Glutamatergic neuron (in vitro differentiated cells): ENCODE data around the gene CAMK1D. TPM values are rescaled to one million over a fixed set of nuclear protein-coding genes. Genes with fewer than 3 reads are reported as not detected.

ENCODE experiments used
- DNase-seq: peaks from one replicate; pipeline ENCODE4 v3.0.0; 2022
- H3K27ac Mint-ChIP-seq: one replicate; pipeline ENCODE4 v1.8.0; 2020; ENCODE audit warnings: mild to moderate bottlenecking, mixed read lengths, inconsistent platforms; ENCODE audit not compliant: unreplicated experiment
- H3K27me3 Mint-ChIP-seq: one replicate; pipeline ENCODE4 v1.8.0; 2020; ENCODE audit warnings: mild to moderate bottlenecking, moderate library complexity, mixed read lengths, inconsistent platforms; ENCODE audit not compliant: unreplicated experiment
- H3K36me3 Mint-ChIP-seq: one replicate; pipeline ENCODE4 v1.8.0; 2020; ENCODE audit warnings: mild to moderate bottlenecking, mixed read lengths, inconsistent platforms; ENCODE audit not compliant: unreplicated experiment
- H3K4me1 Mint-ChIP-seq: one replicate; pipeline ENCODE4 v1.8.0; 2020; ENCODE audit warnings: mild to moderate bottlenecking, low read depth, mixed read lengths, inconsistent platforms; ENCODE audit not compliant: unreplicated experiment
- H3K4me3 Mint-ChIP-seq: one replicate; pipeline ENCODE4 v1.8.0; 2020; ENCODE audit warnings: mild to moderate bottlenecking, mixed read lengths, inconsistent platforms; ENCODE audit not compliant: unreplicated experiment
- H3K9me3 Mint-ChIP-seq: one replicate; pipeline ENCODE4 v1.8.0; 2020; ENCODE audit warnings: mild to moderate bottlenecking, moderate library complexity, mixed read lengths, inconsistent platforms; ENCODE audit not compliant: unreplicated experiment
- total RNA-seq: library from RNA; stranded (reverse); fragmentation: NEBNext Ultra II Directional; extraction: Animal tissue kit (Norgen Biotek cat#: 25700); gene quantifications from one replicate; pipeline ENCODE4 v1.2.1, GENCODE V29; 2021; ENCODE audit not compliant: unreplicated experiment
- TF ChIP-seq, protein P1 (sequence below): fragments of 200-600 bp; sonication (generic); IDR thresholded peaks from one replicate; pipeline ENCODE4 v1.5.0; 2021; ENCODE audit not compliant: partially characterized antibody, unreplicated experiment

CAMK1D gene
- total RNA-seq, 1 donor from 2014 or later, result 29.8 TPM

DNA sequence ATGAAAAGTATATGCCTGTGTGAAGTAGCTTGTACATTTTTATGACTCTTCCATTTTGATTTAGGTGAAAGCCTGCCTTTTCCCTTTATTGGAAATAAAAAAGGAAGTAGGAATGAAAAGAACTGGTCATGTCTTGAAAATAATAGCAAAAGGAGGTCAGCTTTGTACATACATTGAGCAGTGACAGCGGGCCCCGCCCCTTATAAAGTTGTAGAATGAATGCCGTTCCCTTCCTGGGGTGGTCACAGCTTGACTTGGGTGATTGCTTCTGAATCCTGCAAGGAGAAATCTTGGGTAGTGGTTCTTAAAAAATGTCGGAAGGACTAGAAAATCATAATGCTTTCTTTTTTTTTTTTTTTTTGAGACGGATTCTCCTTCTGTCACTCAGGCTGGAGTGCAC, 31.7 kb downstream of the CAMK1D start:
- Mint-ChIP-seq H3K4me1 (peaks cover 2% of the 10 kb centered on the region), H3K36me3 (peaks cover 8% of the 10 kb centered on the region), H3K27ac (no peak overlapping the region), H3K4me3 (no peak overlapping the region), H3K27me3 (no peaks in the 10 kb centered on the region), H3K9me3 (no peaks in the 10 kb centered on the region)
- TF ChIP-seq, protein P1, sequence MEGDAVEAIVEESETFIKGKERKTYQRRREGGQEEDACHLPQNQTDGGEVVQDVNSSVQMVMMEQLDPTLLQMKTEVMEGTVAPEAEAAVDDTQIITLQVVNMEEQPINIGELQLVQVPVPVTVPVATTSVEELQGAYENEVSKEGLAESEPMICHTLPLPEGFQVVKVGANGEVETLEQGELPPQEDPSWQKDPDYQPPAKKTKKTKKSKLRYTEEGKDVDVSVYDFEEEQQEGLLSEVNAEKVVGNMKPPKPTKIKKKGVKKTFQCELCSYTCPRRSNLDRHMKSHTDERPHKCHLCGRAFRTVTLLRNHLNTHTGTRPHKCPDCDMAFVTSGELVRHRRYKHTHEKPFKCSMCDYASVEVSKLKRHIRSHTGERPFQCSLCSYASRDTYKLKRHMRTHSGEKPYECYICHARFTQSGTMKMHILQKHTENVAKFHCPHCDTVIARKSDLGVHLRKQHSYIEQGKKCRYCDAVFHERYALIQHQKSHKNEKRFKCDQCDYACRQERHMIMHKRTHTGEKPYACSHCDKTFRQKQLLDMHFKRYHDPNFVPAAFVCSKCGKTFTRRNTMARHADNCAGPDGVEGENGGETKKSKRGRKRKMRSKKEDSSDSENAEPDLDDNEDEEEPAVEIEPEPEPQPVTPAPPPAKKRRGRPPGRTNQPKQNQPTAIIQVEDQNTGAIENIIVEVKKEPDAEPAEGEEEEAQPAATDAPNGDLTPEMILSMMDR, result no peak
- DNase-seq, result no peak

DNA sequence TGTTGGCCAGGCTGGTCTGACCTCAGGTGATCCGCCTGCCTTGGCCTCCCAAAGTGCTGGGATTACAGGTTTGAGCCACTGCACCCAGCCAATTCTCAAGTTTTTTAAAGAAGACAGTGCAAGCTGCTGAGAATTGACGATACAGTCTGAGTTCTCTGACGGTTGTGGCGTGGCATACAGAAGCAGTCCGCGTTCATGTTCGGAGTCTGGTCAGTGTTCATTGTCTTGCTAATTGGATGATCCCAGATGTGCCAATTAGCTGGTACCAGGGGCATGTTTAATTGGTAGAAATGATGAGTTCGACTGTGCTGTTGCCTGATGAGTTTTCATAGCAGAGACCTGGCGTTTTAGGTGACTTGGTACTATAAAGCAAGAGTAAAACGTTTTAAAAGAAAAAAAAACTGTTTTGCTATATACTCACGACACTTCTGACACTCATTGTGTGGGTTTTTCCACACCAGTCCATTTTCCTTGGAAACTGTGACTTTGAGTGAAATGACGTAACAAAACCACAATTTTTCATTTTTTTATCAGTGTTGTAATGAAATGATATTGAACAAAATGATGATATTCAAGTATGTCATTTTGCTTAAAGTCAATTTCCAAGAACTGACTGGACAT, 32.3 kb downstream of the CAMK1D start:
- TF ChIP-seq, protein P1, result no peak
- DNase-seq, result no peak
- Mint-ChIP-seq H3K27me3 (no peaks in the 10 kb centered on the region), H3K4me3 (no peak overlapping the region), H3K9me3 (no peaks in the 10 kb centered on the region), H3K27ac (no peak overlapping the region), H3K36me3 (peaks cover 8% of the 10 kb centered on the region), H3K4me1 (peaks cover 2% of the 10 kb centered on the region)

DNA sequence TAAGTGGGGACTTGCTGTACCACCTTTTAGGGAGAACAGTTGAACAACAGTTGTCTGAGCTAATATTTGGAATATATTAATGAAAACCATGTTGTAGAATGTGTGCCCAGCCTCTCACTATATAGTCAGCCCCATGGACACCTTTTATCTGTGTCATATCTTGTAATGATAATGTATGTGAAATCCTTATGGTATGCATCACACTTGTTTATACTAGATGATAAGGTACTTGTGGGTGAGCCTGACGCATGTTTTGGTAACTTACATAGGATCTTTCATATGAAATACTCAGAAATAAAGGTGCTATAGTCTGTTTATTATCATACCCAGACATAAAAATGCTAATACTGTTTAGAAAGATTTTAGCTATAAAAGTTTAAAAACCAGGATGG, 32.8 kb downstream of the CAMK1D start:
- H3K4me1 Mint-ChIP-seq, result peaks cover 2% of the 10 kb centered on the region
- peaks cover 8% of the 10 kb centered on the region for H3K36me3 Mint-ChIP-seq
- no peaks in the 10 kb centered on the region for H3K9me3 Mint-ChIP-seq
- no peak overlapping the region for H3K27ac Mint-ChIP-seq
- H3K27me3 Mint-ChIP-seq, result no peaks in the 10 kb centered on the region
- TF ChIP-seq, protein P1, result no peak
- no peak overlapping the region for H3K4me3 Mint-ChIP-seq
- no peak for DNase-seq

DNA sequence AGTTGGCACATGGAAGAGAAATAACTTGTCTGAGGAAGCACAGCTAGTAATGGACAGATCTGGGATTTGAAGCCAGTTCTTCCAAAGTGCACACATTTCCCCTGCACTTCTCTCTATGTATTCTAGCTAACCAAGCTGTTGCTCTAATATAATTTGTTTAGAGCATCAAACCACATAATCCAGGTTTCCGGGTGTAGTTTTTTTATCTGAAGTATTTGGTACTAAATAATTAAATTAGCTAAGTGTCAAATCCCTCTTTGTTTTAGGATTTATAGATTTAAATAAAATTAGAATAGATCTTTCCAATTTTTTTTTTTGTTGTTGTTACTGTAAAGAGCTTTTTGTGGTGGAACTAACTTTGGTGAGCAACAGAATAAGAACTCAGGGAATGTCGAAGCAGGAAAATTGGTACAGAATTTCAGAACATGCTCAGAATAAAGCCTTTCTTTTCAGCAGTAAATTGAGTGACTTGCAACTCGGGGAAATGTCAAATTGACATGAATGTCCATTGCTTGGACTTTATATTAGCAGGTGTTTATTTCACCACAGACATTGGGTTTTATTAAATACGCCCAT, 33.7 kb downstream of the CAMK1D start:
- Mint-ChIP-seq H3K4me1 (peaks cover 5% of the 10 kb centered on the region), H3K9me3 (no peaks in the 10 kb centered on the region), H3K4me3 (no peak overlapping the region), H3K36me3 (peaks cover 8% of the 10 kb centered on the region), H3K27me3 (no peaks in the 10 kb centered on the region), H3K27ac (no peak overlapping the region)
- TF ChIP-seq, protein P1, result no peak
- DNase-seq, result no peak

DNA sequence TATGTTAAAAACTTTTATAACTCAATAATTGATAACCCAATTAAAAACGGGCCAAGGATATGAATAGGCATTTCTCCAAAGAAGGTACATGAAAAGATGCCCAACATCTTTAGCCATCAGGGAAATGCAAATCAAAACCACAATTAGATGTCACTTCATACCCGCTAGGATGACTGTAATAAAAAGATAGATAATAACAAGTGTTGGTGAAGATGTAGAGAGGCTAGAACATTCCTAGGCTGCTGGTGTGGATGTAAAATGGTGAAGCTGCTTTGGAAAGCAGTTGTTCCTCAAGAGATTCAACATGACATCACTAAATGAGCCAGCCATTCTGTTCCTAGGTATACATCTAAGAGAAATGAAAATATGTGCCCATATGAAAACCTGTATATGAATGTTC, 35.6 kb downstream of the CAMK1D start:
- no peaks in the 10 kb centered on the region for H3K27me3 Mint-ChIP-seq
- H3K9me3 Mint-ChIP-seq, result no peaks in the 10 kb centered on the region
- no peak overlapping the region for H3K4me3 Mint-ChIP-seq
- TF ChIP-seq, protein P1, result no peak
- peaks cover 15% of the 10 kb centered on the region for H3K4me1 Mint-ChIP-seq
- peaks cover 8% of the 10 kb centered on the region for H3K36me3 Mint-ChIP-seq
- no peak for DNase-seq
- H3K27ac Mint-ChIP-seq, result no peak overlapping the region
